Memory B cell (primary cell): ENCODE data around the gene RPL34.

Source experiments
- ATAC-seq: fragments of 150-1000 bp; cut with Tn5 transposase; 2 replicates; pipeline ENCODE4 v1.10.0; 2021; ENCODE audit warnings: low read depth, mild to moderate bottlenecking, moderate library complexity
- DNase-seq, 2 donors: peaks; one replicate each; pipeline ENCODE4 v3.0.0; 2022; ENCODE audit warnings: low spot score in 2 of 2
- H3K27ac Mint-ChIP-seq: one replicate; pipeline ENCODE4 v1.8.0; 2022; ENCODE audit warnings: mild to moderate bottlenecking, moderate library complexity, mixed read lengths
- H3K27me3 Mint-ChIP-seq: one replicate; pipeline ENCODE4 v1.8.0; 2022; ENCODE audit warnings: mixed read lengths
- H3K36me3 Mint-ChIP-seq: one replicate; pipeline ENCODE4 v1.8.0; 2022; ENCODE audit warnings: mild to moderate bottlenecking, mixed read lengths
- H3K4me1 Mint-ChIP-seq: one replicate; pipeline ENCODE4 v1.8.0; 2022; ENCODE audit warnings: mixed read lengths
- H3K4me3 Mint-ChIP-seq: one replicate; pipeline ENCODE4 v1.8.0; 2022; ENCODE audit warnings: mild to moderate bottlenecking, moderate library complexity, mixed read lengths
- H3K9me3 Mint-ChIP-seq: one replicate; pipeline ENCODE4 v1.8.0; 2022; ENCODE audit warnings: mixed read lengths

RPL34 gene

DNA sequence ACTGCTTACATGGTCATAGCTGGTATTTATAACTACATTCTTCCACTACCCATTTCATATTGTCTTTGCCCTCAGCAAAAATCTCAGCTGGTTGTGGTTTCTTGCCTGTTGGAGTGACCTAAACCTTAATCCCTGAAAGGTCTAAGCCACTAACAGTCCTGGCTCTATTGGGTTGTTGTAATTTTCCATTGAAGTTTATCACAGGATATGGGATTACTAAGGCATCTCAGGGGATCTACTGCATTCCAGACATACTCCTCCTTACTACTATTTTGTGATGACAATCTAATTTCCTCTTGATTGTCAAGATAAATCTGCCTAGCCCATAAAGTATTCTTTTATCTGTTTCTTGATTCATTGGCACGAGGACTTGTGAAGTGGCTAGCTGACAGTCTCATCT lies 23.9 kb downstream of the RPL34 start:
- no peaks in the 10 kb centered on the region for H3K27me3 Mint-ChIP-seq
- ATAC-seq (no peak), DNase-seq (no peak)
- no peaks in the 10 kb centered on the region for H3K36me3 Mint-ChIP-seq
- H3K4me3 Mint-ChIP-seq: no peak overlapping the region
- no peaks in the 10 kb centered on the region for H3K9me3 Mint-ChIP-seq
- no peak overlapping the region for H3K27ac Mint-ChIP-seq
- no peaks in the 10 kb centered on the region for H3K4me1 Mint-ChIP-seq

DNA sequence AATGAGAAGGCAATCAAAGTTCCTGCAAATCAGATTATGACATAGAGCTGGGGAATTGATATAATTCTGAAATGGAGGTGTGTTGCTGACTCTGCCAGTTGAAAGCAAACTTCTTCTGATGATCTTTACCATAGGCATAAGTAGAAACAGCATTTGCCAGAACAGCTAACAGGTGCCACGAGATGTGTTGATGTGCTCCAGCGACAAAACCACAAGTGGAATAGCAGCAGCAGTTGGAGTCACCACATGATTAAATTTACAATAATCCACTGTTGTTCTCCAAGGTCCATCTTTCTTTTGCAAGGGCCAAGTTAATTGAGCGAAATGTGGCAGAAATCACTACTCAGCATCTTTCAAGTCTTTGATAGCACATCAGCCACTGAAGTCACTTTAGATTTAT lies 26.3 kb downstream of the RPL34 start:
- no peaks in the 10 kb centered on the region for H3K27me3 Mint-ChIP-seq

DNA sequence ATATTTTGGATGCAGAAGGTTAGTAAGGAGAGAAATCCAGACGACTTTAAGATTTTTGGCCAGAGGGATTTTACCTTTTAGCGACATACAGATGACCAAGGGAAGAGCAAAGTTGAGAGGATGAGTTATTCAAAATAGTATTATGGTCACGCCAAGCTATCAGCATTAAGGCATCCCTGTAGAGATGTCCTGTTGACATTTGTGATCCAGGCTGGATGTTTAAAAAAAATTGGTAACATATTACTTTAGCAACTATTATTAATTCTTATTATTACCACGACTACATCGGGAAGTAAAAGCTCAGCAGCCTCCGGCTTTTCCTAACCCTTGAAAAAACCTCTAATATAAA lies 29.5 kb downstream of the RPL34 start:
- H3K9me3 Mint-ChIP-seq: no peaks in the 10 kb centered on the region
- no peak for ATAC-seq

More for the DNA sequence above, 26.3 kb downstream of the RPL34 start:
- H3K9me3 Mint-ChIP-seq: no peaks in the 10 kb centered on the region
- peaks cover 3% of the 10 kb centered on the region for H3K4me1 Mint-ChIP-seq
- ATAC-seq: no peak
- no peak overlapping the region for H3K4me3 Mint-ChIP-seq
- no peak for DNase-seq
- no peaks in the 10 kb centered on the region for H3K36me3 Mint-ChIP-seq
- H3K27ac Mint-ChIP-seq: no peak overlapping the region

DNA sequence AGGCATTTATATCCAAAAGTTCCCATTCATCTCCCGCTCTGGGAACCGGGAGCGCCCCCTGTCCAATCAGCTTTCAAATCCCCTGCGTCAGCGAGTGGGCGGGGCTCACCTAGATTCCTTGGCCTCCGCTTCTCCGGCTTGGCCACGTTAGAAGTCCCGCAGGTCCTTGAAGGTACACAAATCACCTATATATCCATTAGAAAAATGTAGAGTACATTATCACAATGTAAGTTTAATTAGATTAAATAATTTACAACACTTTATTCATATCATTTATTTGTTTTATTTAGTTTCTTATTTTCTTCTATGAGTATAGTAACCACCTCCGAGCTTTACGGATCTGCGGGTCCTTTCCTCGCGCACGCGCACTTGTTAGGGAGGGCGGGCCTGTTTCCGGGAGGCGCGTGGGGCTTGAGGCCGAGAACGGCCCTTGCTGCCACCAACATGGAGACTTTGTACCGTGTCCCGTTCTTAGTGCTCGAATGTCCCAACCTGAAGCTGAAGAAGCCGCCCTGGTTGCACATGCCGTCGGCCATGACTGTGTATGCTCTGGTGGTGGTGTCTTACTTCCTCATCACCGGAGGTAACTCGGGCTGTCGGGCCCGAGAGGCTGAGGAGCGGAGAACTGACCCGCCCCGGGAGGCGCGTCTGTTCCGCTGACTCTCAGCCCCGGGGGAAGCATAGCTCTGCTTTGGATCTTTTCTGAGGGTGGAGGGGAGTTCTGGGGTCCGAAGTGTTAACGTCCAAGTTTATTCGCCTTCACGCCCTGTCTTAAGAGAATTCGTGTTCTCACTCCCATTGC lies 30.0 kb downstream of the RPL34 start, which contains the start of gene OSTC:
Gene OSTC, plus strand, starts transcription at position 388 of the 802 bp plus-strand sequence. Its CDS starts 57 bp downstream, at position 445.
- peaks cover 3% of the 10 kb centered on the region for H3K36me3 Mint-ChIP-seq
- no peaks in the 10 kb centered on the region for H3K9me3 Mint-ChIP-seq
- H3K27me3 Mint-ChIP-seq: no peaks in the 10 kb centered on the region
- ATAC-seq (peak; percentile 85), DNase-seq (peak; percentile 86 to 89)
- H3K4me3 Mint-ChIP-seq: peak within 1 kb of the TSS; percentile 86
- peak within 1 kb of the TSS; percentile 97 for H3K27ac Mint-ChIP-seq
- peaks cover 16% of the 10 kb centered on the region for H3K4me1 Mint-ChIP-seq

More for the DNA sequence above, 29.5 kb downstream of the RPL34 start:
- Mint-ChIP-seq H3K27ac (peak overlapping the region; percentile 97), H3K36me3 (peaks cover 3% of the 10 kb centered on the region), H3K27me3 (no peaks in the 10 kb centered on the region), H3K4me1 (peaks cover 16% of the 10 kb centered on the region), H3K4me3 (peak overlapping the region; percentile 86)
- DNase-seq: no peak

DNA sequence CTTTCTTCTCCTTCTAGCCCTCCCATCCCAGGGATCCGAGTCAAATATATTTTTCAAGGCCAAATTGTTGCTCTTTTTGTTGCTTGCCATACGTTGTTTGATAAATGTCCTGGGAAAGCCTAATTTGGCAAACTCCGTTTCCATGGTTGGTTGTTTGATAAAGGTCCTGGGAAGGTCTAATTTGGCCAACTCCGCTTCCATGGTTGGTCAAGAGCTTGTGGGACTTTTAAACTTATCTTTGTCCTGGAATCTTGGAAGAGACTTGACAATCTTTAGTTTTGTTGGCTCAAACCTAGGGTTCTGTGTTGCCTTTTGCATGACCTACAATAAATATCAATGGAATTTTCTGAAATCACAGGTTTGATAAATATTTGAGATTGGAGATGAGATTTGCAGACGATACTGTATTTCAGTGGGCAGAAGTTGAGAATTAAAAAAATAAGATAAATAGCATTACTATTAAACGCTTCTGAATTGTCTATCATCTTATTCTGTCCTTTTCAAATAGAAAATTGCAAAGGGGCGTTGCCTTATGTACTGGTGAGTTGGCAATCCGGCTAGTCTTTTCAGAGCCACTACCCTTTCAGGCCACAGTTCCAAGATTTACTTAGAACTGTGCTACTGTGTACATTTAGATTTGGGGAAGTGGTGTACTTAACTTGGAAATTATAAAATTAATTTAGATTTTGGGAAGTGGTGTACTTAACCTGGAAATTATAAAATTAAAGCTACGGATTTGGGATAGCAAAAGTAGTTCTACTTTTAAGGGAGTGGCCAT lies 30.8 kb downstream of the RPL34 start:
- no peak for DNase-seq
- peaks cover 3% of the 10 kb centered on the region for H3K36me3 Mint-ChIP-seq

DNA sequence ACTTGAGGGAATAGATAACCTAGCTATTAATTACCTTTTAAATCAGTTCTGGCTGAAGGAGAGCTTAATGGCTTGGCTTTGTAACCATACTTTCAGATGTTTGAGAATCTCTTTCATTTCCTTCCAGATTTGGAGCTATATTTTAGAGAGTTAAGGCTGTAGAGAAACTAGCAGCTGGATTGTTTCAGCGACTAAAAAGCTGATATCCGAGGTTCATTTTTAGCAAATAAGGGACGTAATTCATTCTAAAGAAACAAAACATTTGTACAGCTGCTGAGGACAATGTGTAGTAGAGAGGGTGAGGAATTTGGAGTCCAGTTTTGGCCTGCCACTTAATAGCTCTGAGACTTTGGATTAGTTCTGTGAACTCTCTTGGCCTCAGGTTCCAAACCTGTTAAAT lies 42.3 kb downstream of the RPL34 start:
- no peak for DNase-seq
- Mint-ChIP-seq H3K9me3 (no peaks in the 10 kb centered on the region), H3K4me3 (no peak overlapping the region), H3K27ac (no peak overlapping the region), H3K27me3 (no peaks in the 10 kb centered on the region), H3K4me1 (no peaks in the 10 kb centered on the region), H3K36me3 (peaks cover 23% of the 10 kb centered on the region)
- no peak for ATAC-seq

More for the DNA sequence above, 30.8 kb downstream of the RPL34 start:
- Mint-ChIP-seq H3K9me3 (no peaks in the 10 kb centered on the region), H3K27me3 (no peaks in the 10 kb centered on the region), H3K4me3 (peak overlapping the region; percentile 86), H3K27ac (peak overlapping the region; percentile 97), H3K4me1 (peaks cover 16% of the 10 kb centered on the region)
- no peak for ATAC-seq

DNA sequence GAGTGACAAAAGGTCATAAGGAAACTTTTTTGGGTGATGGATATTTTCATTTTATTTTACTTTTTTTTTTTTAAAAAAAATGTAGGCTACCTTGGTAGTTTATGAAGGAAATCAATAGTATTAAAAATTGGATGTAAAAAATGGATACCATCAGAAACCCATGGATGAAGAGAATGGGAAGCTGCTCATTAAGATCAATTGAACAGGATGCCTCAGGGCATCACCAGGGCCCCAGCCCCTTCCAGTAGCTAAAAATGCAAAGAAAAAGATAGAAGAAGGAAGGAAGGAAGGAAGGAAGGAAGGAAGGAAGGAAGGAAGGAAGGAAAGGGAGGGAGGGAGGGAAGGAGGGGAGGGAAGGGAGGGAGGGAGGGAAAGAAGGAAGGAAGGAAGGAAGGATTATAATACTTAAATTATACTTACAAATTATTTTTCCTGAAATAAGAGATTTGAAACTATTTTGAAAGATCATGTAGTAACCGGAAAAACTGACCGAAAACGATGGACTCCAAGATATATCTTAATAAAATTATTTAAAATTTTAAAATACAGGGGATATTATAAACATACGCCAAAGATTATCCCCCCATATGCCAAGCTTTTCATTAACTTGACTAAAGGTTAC lies 54.1 kb downstream of the RPL34 start:
- Mint-ChIP-seq H3K36me3 (peaks cover 5% of the 10 kb centered on the region), H3K4me3 (no peak overlapping the region), H3K4me1 (no peaks in the 10 kb centered on the region), H3K27me3 (no peaks in the 10 kb centered on the region), H3K27ac (no peak overlapping the region), H3K9me3 (peaks cover 2% of the 10 kb centered on the region)
- no peak for ATAC-seq
- no peak for DNase-seq
